HepG2 (cell line): Measurements from ENCODE around the gene BCKDHA. TPM values are rescaled to one million over a fixed set of nuclear protein-coding genes. Genes with fewer than 3 reads are reported as not detected.

Experiments
- ATAC-seq: fragments of 200-7000 bp; cut with Tn5 transposase; 3 replicates; pipeline ENCODE4 v1.9.1; 2020; ENCODE audit warnings: mild to moderate bottlenecking, moderate library complexity
- BruUV-seq: library from RNA; stranded (reverse); fragments of 400-500 nt; replicated peaks from 2 replicates; lab custom pipeline; 2021; lab: Mats Ljungman, UMichigan
- CTCF ChIA-PET: fragments of 300-600 bp; formaldehyde crosslinking; extraction: SDS; loops from one replicate; lab custom pipeline; 2021; ENCODE audit warnings: low total read pairs, inconsistent platforms, low intra/inter-chr PET ratio; lab: Yijun Ruan, JAX
- POLR2A ChIA-PET: fragments of 350-600 bp; sonication (Branson Sonifier 250); formaldehyde crosslinking; loops from one replicate; lab custom pipeline; 2020; ENCODE audit warnings: antibody characterized with exemption, inconsistent platforms; lab: Yijun Ruan, JAX
- DNase-seq: peaks from one replicate; pipeline ENCODE4 v3.0.0-alpha.2; 2015; ENCODE audit warnings: low spot score
- FAIRE-seq: peaks from 3 replicates; lab custom pipeline; 2011; peaks lifted over from hg19 to GRCh38; lab: Jason Lieb, UNC
- H2AFZ ChIP-seq: one replicate; pipeline ENCODE4 v1.6.1; 2011; ENCODE audit warnings: low read length, inconsistent platforms
- H3K27ac ChIP-seq: fragments of 300-600 bp; 3 replicates; pipeline ENCODE4 v1.8.0; 2011; ENCODE audit warnings: mixed run types, mild to moderate bottlenecking, mixed read lengths, low read length, inconsistent platforms; ENCODE audit not compliant: insufficient read depth; ENCODE audit errors: extremely low read length
- H3K27me3 ChIP-seq, 2 experiments: fragments of 200-600 bp in 1 of 2; 2 replicates in 1 of 2; 3 replicates in 1 of 2; pipeline versions ENCODE4 v1.6.0 to v1.8.0; 2011; ENCODE audit warnings: low read length in 2 of 2, mild to moderate bottlenecking in 2 of 2, moderate library complexity in 2 of 2, inconsistent platforms in 1 of 2; ENCODE audit not compliant: insufficient read depth in 2 of 2, control insufficient read depth in 1 of 2
- H3K36me3 ChIP-seq, 2 experiments: fragments of 200-600 bp in 1 of 2; replicated peaks in 1 of 2; 2 replicates in 1 of 2; 3 replicates in 1 of 2; pipeline versions ENCODE4 v1.5.1 to v1.8.0; 2011; ENCODE audit warnings: low read length in 2 of 2, inconsistent platforms in 1 of 2; ENCODE audit not compliant: insufficient read depth in 2 of 2, control insufficient read depth in 1 of 2
- H3K4me1 ChIP-seq: 2 replicates; pipeline ENCODE4 v1.5.1; 2012; ENCODE audit warnings: low read length, inconsistent platforms; ENCODE audit not compliant: insufficient read depth
- H3K4me2 ChIP-seq: 2 replicates; pipeline ENCODE4 v1.6.0; 2011; ENCODE audit warnings: low read depth, low read length, inconsistent platforms
- H3K4me3 ChIP-seq, 3 experiments: fragments of 200-600 bp in 1 of 3; sonication (generic), shearing (Covaris generic) in 1 of 3; replicated peaks in 1 of 3; 2 replicates each; pipeline ENCODE4 v1.5.1; 2011 to 2016; ENCODE audit warnings: low read length in 3 of 3, inconsistent platforms in 2 of 3, low read depth in 2 of 3, mild to moderate bottlenecking in 2 of 3, control low read depth in 1 of 3, mixed read lengths in 1 of 3; ENCODE audit not compliant: insufficient read depth in 1 of 3
- H3K79me2 ChIP-seq: one replicate; pipeline ENCODE4 v1.6.1; 2011; ENCODE audit warnings: low read length, inconsistent platforms; ENCODE audit not compliant: insufficient read depth
- H3K9ac ChIP-seq: 2 replicates; pipeline ENCODE4 v1.6.0; 2011; ENCODE audit warnings: mild to moderate bottlenecking, low read depth, low read length, inconsistent platforms; ENCODE audit not compliant: insufficient read depth
- H3K9me3 ChIP-seq: 2 replicates; pipeline ENCODE4 v1.5.1; 2012; ENCODE audit warnings: mild to moderate bottlenecking, low read length
- H4K20me1 ChIP-seq: 2 replicates; pipeline ENCODE4 v1.6.0; 2011; ENCODE audit warnings: inconsistent platforms, mild to moderate bottlenecking, low read length, moderate library complexity; ENCODE audit not compliant: insufficient read depth
- ARHGAP35 ChIP-seq: sonication (generic); formaldehyde crosslinking; IDR thresholded peaks from 2 replicates; pipeline ENCODE4 v1.9.0; 2022; ENCODE audit warnings: mild to moderate bottlenecking, inconsistent platforms, moderate library complexity, missing genetic modification reagents, borderline replicate concordance
- BRD4 ChIP-seq: sonication (generic); formaldehyde crosslinking; IDR thresholded peaks from 2 replicates; pipeline ENCODE4 v1.4.0; 2020; ENCODE audit warnings: missing genetic modification reagents
- ETV6 ChIP-seq: sonication (generic); formaldehyde crosslinking; conservative IDR thresholded peaks from 2 replicates; pipeline ENCODE4 v1.4.0; 2020; ENCODE audit warnings: missing genetic modification reagents
- FOXP1 ChIP-seq, 2 experiments: fragments of 450-650 bp in 1 of 2; IDR thresholded peaks; 2 replicates each; pipeline ENCODE4 v1.6.1; 2017 to 2018; ENCODE audit warnings: antibody characterized with exemption in 1 of 2
- RAD51 ChIP-seq: fragments of 450-650 bp; IDR thresholded peaks from 2 replicates; pipeline ENCODE4 v1.6.1; 2016; ENCODE audit warnings: borderline replicate concordance
- REL ChIP-seq: sonication (generic); formaldehyde crosslinking; conservative IDR thresholded peaks from 2 replicates; pipeline ENCODE4 v1.8.0; 2022; ENCODE audit warnings: mild to moderate bottlenecking, missing genetic modification reagents, moderate library complexity
- SAFB2 ChIP-seq: sonication (generic); formaldehyde crosslinking; IDR thresholded peaks from 2 replicates; pipeline ENCODE4 v1.5.1; 2020; ENCODE audit warnings: missing genetic modification reagents, low read depth, mild to moderate bottlenecking, borderline replicate concordance
- ZNF331 ChIP-seq: sonication (generic); formaldehyde crosslinking; IDR thresholded peaks from 2 replicates; pipeline ENCODE4 v1.4.0; 2020; ENCODE audit warnings: missing genetic modification reagents
- ZNF33B ChIP-seq: sonication (generic); formaldehyde crosslinking; IDR thresholded peaks from 2 replicates; pipeline ENCODE4 v1.5.1; 2020; ENCODE audit warnings: mild to moderate bottlenecking, missing genetic modification reagents
- WGBS: methylation state at CpG from one replicate; pipeline ENCODE4 v1.1.6; 2017; ENCODE audit warnings: low lambda C conversion rate; 5-methylcytosine and 5-hydroxymethylcytosine counted together
- in situ Hi-C: cut with HindIII; loops from 2 replicates; pipeline ENCODE4 v1.10.0; 2017; ENCODE audit warnings: low pct_unique_long_range_greater_than_20kb; ENCODE audit not compliant: extremely low pct_ligation_motif_present
- intact Hi-C: fragments of 100-400 bp; cut with micrococcal nuclease; formaldehyde crosslinking; loops from one replicate; pipeline ENCODE4 v1.10.0; 2022; ENCODE audit not compliant: unreplicated experiment
- polyA plus RNA-seq, 8 experiments: library from polyadenylated mRNA; depleted of rRNA in 3 of 8; stranded (reverse) in 7 of 8; unstranded in 1 of 8; fragments of >200 nt; fragmentation: Illumina TruSeq in 4 of 8; extraction: Trizol in 4 of 8; gene quantifications; 2 replicates each; pipeline versions ENCODE4 v1.2.1 to v1.2.3, GENCODE V29; 2011 to 2016; ENCODE audit warnings: low read depth in 4 of 8, missing spikeins in 1 of 8, mixed read lengths in 1 of 8; ENCODE audit not compliant: insufficient read depth in 1 of 8
- total RNA-seq, 5 experiments: library from RNA; depleted of rRNA; stranded (reverse); fragments of >200 nt; fragmentation: Illumina TruSeq; extraction: Trizol; gene quantifications; 2 replicates each; pipeline ENCODE4 v1.2.3, GENCODE V29; 2016; ENCODE audit warnings: low read depth in 1 of 5
- TF ChIP-seq, protein P1 (sequence below): sonication (generic); formaldehyde crosslinking; IDR thresholded peaks from 2 replicates; pipeline ENCODE4 v1.5.0; 2020; ENCODE audit warnings: missing genetic modification reagents, mild to moderate bottlenecking, borderline replicate concordance
- TF ChIP-seq, protein P2 (sequence below): sonication (generic); formaldehyde crosslinking; IDR thresholded peaks from 2 replicates; pipeline ENCODE4 v1.9.0; 2022; ENCODE audit warnings: missing genetic modification reagents, mild to moderate bottlenecking, borderline replicate concordance
- TF ChIP-seq, protein P3 (sequence below): sonication (generic); formaldehyde crosslinking; IDR thresholded peaks from 2 replicates; pipeline ENCODE4 v1.4.0; 2020; ENCODE audit warnings: missing genetic modification reagents, borderline replicate concordance

The BCKDHA gene
- total and polyA plus RNA-seq, 2 of the 13 experiments (the other 11 are each of a cell fraction or from before 2014, with no cell fraction given), result 11.8 to 31.5 TPM

DNA sequence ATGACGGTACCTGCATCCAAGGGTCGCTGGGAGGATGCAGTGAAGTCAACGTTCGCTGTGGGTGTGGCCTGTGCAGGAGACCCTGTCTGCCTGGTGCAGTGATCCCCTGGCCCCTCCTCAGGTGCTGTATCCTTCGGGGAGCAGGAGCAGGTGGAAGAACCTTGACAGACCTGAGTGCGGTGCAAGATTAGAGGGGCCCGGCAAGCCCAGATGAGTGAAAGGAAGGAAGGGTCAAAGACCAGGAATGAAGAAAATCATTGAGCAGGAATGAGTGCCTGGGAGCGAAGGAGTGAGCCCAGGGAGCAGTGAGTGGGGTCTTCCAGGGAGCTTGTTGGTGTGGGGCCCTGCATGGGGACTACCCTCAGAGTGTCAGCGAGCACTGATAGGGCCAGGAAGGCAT is 16.8 kb downstream of the BCKDHA start:
- H2AFZ ChIP-seq, result no peak overlapping the region
- peaks cover 12 to 25% of the 10 kb centered on the region in 2 experiments; a peak in 4 of 5 replicates for H3K36me3 ChIP-seq
- ChIA-PET CTCF (no interaction called here), POLR2A (no interaction called here)
- intact Hi-C loops (no loop called here), in situ Hi-C loops (no loop called here)
- no peak overlapping the region for H3K4me3 ChIP-seq
- BruUV-seq, result no TSS peak
- H3K9ac ChIP-seq, result no peak overlapping the region
- H4K20me1 ChIP-seq, result no peaks in the 10 kb centered on the region
- TF ChIP-seq ARHGAP35 (CRISPR knock-in tag) (no peak), BRD4 (CRISPR knock-in tag) (no peak), ETV6 (CRISPR knock-in tag) (no peak), FOXP1 (IDR thresholded peaks at IDR 0.05) (no peak), FOXP1 (CRISPR knock-in tag; IDR thresholded peaks at IDR 0.05) (no peak), SAFB2 (no peak), ZNF33B (no peak), ZNF331 (no peak), RAD51 (no peak), REL (CRISPR knock-in tag) (no peak)
- TF ChIP-seq, protein P1, sequence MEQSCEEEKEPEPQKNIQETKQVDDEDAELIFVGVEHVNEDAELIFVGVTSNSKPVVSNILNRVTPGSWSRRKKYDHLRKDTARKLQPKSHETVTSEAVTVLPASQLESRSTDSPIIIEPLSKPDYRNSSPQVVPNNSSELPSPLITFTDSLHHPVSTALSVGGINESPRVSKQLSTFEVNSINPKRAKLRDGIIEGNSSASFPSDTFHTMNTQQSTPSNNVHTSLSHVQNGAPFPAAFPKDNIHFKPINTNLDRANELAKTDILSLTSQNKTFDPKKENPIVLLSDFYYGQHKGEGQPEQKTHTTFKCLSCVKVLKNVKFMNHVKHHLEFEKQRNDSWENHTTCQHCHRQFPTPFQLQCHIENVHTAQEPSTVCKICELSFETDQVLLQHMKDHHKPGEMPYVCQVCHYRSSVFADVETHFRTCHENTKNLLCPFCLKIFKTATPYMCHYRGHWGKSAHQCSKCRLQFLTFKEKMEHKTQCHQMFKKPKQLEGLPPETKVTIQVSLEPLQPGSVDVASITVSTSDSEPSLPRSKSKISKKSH (CRISPR knock-in tag), result no peak
- TF ChIP-seq, protein P2, sequence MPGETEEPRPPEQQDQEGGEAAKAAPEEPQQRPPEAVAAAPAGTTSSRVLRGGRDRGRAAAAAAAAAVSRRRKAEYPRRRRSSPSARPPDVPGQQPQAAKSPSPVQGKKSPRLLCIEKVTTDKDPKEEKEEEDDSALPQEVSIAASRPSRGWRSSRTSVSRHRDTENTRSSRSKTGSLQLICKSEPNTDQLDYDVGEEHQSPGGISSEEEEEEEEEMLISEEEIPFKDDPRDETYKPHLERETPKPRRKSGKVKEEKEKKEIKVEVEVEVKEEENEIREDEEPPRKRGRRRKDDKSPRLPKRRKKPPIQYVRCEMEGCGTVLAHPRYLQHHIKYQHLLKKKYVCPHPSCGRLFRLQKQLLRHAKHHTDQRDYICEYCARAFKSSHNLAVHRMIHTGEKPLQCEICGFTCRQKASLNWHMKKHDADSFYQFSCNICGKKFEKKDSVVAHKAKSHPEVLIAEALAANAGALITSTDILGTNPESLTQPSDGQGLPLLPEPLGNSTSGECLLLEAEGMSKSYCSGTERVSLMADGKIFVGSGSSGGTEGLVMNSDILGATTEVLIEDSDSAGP, result no peak
- TF ChIP-seq, protein P3, sequence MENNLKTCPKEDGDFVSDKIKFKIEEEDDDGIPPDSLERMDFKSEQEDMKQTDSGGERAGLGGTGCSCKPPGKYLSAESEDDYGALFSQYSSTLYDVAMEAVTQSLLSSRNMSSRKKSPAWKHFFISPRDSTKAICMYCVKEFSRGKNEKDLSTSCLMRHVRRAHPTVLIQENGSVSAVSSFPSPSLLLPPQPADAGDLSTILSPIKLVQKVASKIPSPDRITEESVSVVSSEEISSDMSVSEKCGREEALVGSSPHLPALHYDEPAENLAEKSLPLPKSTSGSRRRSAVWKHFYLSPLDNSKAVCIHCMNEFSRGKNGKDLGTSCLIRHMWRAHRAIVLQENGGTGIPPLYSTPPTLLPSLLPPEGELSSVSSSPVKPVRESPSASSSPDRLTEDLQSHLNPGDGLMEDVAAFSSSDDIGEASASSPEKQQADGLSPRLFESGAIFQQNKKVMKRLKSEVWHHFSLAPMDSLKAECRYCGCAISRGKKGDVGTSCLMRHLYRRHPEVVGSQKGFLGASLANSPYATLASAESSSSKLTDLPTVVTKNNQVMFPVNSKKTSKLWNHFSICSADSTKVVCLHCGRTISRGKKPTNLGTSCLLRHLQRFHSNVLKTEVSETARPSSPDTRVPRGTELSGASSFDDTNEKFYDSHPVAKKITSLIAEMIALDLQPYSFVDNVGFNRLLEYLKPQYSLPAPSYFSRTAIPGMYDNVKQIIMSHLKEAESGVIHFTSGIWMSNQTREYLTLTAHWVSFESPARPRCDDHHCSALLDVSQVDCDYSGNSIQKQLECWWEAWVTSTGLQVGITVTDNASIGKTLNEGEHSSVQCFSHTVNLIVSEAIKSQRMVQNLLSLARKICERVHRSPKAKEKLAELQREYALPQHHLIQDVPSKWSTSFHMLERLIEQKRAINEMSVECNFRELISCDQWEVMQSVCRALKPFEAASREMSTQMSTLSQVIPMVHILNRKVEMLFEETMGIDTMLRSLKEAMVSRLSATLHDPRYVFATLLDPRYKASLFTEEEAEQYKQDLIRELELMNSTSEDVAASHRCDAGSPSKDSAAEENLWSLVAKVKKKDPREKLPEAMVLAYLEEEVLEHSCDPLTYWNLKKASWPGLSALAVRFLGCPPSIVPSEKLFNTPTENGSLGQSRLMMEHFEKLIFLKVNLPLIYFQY (CRISPR knock-in tag), result no peak
- no peak overlapping the region for H3K4me2 ChIP-seq
- H3K27me3 ChIP-seq, result no peaks in the 10 kb centered on the region
- no peak for ATAC-seq
- H3K79me2 ChIP-seq, result no peaks in the 10 kb centered on the region
- no peak for DNase-seq
- 98% methylated on average over 9 of the region's 9 CpGs for WGBS
- H3K27ac ChIP-seq, result no peak overlapping the region
- FAIRE-seq, result no peak
- no peaks in the 10 kb centered on the region for H3K9me3 ChIP-seq
- H3K4me1 ChIP-seq, result peaks cover 16% of the 10 kb centered on the region
